ENCODE results near the gene CDK18.

DNA sequence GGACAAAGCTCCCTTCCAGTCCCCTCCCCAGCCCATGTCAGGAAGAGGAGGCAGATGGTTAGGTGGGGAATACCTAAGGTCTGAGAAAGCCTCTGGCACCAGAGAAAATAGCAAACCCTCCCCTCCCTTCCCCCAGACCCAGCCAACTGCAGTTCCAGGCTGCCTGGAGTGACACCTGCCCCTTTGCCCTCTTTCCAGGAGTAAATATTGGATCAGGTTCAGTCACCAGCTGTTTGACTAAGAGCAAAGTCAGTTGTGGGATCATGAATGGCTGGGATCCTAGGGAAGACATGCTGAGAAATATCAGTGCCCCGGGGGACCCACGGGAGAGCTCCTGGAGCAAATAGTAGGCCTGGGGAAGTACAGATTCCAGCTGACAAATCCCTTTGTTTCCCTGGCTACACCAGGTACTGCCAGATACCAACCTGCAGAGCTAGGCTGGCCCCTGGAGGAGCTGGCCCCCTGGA, 12.2 kb upstream of the CDK18 start:
- no peak for TF ChIP-seq POLR2AphosphoS5 (IDR thresholded peaks at IDR 0.05; ENCODE audit: borderline replicate concordance, low read depth, low read length)
- TF ChIP-seq EZH2 (IDR thresholded peaks at IDR 0.05): no peak
